Ishikawa (cell line): Measurements from ENCODE around the gene COX6A1.

Experiments
- CEBPB ChIP-seq: IDR thresholded peaks from 2 replicates; pipeline ENCODE4 v1.6.1; 2012
- CREB1 ChIP-seq: IDR thresholded peaks from 2 replicates; pipeline ENCODE4 v1.6.1; 2012; ENCODE audit warnings: low read depth
- EGR1 ChIP-seq: IDR thresholded peaks from 2 replicates; pipeline ENCODE4 v1.6.1; 2012
- EP300 ChIP-seq: IDR thresholded peaks from 2 replicates; pipeline ENCODE4 v1.6.1; 2012; ENCODE audit warnings: borderline replicate concordance
- FOXM1 ChIP-seq: IDR thresholded peaks from 2 replicates; pipeline ENCODE4 v1.6.1; 2012; ENCODE audit warnings: low read depth, borderline replicate concordance
- MAX ChIP-seq: IDR thresholded peaks from 2 replicates; pipeline ENCODE4 v1.6.1; 2012
- NFIC ChIP-seq: IDR thresholded peaks from 2 replicates; pipeline ENCODE4 v1.6.1; 2012
- RAD21 ChIP-seq: IDR thresholded peaks from 2 replicates; pipeline ENCODE4 v1.6.1; 2012; ENCODE audit warnings: low read depth
- REST ChIP-seq: IDR thresholded peaks from 2 replicates; pipeline ENCODE4 v1.6.1; 2012; ENCODE audit warnings: low read depth, mild to moderate bottlenecking
- TAF1 ChIP-seq: IDR thresholded peaks from 2 replicates; pipeline ENCODE4 v1.6.1; 2012; ENCODE audit warnings: low read depth, mild to moderate bottlenecking
- TCF12 ChIP-seq: IDR thresholded peaks from 2 replicates; pipeline ENCODE4 v1.6.1; 2012; ENCODE audit warnings: low read depth
- TEAD4 ChIP-seq: IDR thresholded peaks from 2 replicates; pipeline ENCODE4 v1.6.1; 2012
- USF1 ChIP-seq: IDR thresholded peaks from 2 replicates; pipeline ENCODE4 v1.6.1; 2012
- YY1 ChIP-seq: IDR thresholded peaks from 2 replicates; pipeline ENCODE4 v1.6.1; 2012; ENCODE audit warnings: low read depth
- ZBTB7A ChIP-seq: IDR thresholded peaks from 2 replicates; pipeline ENCODE4 v1.6.1; 2012; ENCODE audit warnings: low read depth

COX6A1 gene

GRCh38 chr12:120397824-120398540, 39.9 kb upstream of the COX6A1 start:
- TF ChIP-seq RAD21: no peak
- TF ChIP-seq USF1: no peak
- no peak for TF ChIP-seq TAF1
- TF ChIP-seq MAX: no peak
- no peak for TF ChIP-seq REST
- no peak for TF ChIP-seq ZBTB7A
- TF ChIP-seq NFIC: no peak
- TF ChIP-seq TEAD4: no peak
- no peak for TF ChIP-seq FOXM1

GRCh38 chr12:120399531-120399930, 38.4 kb upstream of the COX6A1 start:
- TF ChIP-seq TEAD4 (no peak), YY1 (no peak), MAX (no peak), FOXM1 (no peak), TAF1 (no peak), TCF12 (no peak)

GRCh38 chr12:120402217-120402616, 35.7 kb upstream of the COX6A1 start:
- TF ChIP-seq TAF1 (no peak), MAX (no peak; the same call in 1 of the 2 replicates), USF1 (no peak), TCF12 (no peak), CREB1 (no peak), REST (no peak), NFIC (no peak), RAD21 (no peak), ZBTB7A (no peak), EGR1 (no peak), FOXM1 (no peak), CEBPB (no peak), EP300 (no peak), YY1 (no peak), TEAD4 (no peak)

DNA sequence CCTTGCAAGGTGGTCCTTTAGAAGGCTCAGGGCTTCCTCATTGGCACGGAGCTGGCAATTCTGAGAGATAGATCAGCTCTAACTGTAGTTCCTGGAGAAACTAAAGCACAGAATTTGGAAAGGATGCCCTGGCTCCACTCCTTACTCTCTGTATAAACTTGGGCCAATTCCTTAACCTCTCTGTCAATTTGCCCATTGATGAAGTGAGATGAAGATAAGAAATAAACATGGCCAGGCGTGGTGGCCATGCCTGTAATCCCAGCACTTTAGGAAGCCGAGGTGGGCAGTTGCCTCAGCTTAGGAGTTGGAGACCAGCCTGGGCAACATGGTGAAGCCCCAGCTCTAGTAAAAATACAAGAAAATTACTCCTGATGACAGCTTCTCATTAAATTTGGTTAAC, 34.0 kb upstream of the COX6A1 start:
- no peak for TF ChIP-seq EP300
- TF ChIP-seq FOXM1: no peak
- no peak for TF ChIP-seq USF1
- no peak for TF ChIP-seq TAF1

- peak; percentile 56 for TF ChIP-seq USF1
- no peak for TF ChIP-seq MAX
- TF ChIP-seq CREB1: no peak
- TF ChIP-seq REST: no peak
Observed at GRCh38 chr12:120404271-120404670, 33.6 kb upstream of the COX6A1 start.
